ENCODE results near the gene PHLDA3.
"Not testable (repeated sequence)": the region's sequence is repeated elsewhere in the genome, so short reads cannot be mapped to it uniquely, and the experiment has no call there.

The PHLDA3 gene

GRCh38 chr1:201485184-201485774 is 16.3 kb upstream of the PHLDA3 start:
- no peak for DNase-seq

GRCh38 chr1:201483373-201483949 is 14.5 kb upstream of the PHLDA3 start:
- DNase-seq = no peak

GRCh38 chr1:201482755-201483154 is 13.8 kb upstream of the PHLDA3 start:
- DNase-seq = no peak

DNA sequence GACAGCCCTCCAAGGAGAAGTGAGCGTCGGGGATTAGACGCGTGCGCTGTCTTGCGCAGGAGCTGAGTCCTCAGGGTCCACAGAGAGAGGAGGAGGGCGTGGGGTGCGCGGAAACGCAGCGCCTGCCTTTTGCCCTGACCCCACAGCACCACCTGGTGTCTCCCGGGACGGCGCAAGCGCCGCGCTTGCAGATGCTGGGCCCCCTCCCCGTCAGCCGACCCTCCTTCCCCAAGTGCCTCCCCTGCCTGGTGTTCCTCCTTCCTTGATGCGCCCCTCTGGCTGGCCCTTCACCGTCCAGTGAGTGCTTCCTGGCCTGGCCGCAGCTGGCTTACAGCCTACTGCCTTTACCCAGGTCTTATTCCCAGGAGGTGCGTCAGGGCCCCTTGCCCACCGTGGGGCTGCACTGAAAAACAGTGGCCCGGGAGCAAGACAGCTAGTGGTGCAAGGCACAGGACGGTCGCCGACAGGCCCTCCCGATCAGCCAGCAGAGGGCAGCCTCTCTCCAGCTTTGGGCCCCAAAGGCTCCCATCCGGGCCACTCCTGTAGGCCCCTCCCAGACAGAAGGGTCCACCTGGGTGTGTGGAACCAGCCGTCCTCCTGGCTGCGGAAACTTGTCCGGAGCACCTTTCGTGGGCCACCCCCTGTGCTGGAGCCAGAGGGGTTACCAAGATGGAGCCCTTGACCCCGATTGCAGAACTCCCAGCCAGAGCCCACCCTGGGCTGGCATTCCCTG is 12.9 kb upstream of the PHLDA3 start:
- peak; percentile 86 for DNase-seq

DNA sequence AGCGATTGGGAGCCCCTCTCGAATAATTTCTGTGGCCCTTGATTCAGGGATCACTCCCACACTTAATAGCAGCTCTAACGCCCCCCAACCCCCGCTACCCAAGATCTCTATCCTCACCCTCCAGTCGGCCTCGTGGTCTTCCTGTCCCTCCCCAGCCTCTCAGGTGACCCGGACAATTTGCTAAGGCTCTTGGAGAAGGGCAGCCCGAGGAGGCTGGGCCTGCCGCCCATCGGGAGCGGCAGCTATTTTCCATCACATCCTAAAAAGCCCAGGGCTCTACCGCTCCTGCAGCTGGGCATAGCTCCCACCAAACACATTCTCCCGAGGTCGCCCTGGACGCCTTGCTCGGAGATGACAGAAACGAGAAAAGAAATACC is 12.0 kb upstream of the PHLDA3 start:
- no peak for DNase-seq

DNA sequence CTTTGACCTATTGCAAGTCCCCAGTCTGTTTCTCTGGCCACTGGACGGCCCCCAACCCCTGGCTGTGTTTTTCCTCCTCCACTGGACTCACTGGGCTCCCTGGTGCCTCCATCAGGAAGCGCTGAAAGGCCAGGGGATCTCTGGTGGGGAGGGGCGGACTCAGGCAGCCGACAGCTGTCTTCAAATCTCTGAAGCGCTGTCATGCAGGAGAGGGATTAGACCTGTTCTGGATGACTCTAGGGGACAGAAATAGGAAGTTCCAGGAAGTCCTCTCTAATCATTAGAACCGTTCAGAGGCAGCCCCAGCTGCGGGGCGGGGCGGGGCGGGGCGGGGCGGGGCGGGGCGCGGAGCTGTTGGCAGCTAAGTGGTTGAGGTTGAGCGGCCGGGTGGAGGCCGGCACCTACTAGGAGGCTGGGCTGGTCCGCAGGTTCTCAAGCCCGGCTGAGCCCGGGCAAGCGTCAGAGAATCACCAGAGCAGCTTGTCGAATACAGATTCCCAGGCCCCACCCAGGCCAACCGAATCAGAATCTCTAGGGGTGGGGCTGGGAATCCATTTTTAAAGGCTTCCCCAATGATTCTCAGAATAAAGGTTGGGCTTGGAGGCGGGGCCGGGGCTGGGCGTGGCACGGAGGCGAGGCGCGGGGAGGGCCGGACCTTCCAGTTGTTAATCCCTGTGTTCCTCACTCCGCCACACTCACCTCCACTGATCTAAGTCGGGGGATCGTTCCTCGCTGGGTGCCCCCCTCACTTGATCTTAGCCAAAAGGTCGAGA is 11.4 kb upstream of the PHLDA3 start:
- peak; percentile 76 for DNase-seq

DNA sequence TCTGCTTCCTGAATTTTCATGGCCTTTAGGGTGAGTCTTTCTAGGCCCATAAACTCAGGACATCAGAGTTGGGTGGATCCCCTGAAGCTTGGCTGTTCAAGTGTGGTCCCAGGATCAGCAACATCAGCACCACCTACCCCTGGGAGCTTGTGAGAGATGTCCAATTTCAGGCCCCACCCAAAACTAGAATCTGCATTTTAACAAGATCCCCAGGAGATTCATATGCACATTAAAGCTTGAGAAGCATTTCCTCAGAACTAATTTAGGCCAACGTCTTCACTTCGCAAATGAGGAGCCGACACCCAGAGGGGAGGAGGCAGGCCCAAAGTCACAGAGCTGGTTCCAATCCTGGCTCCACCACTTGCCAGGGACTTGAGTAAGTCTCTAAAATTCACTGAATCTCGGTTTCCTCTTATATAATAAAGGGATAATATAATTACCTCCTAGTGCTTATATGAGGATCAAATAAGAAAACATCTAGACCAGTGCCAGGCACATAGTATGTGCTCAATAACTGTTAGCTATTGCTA is 10.3 kb upstream of the PHLDA3 start:
- DNase-seq = no peak

- DNase-seq = not testable (repeated sequence)
Observed at GRCh38 chr1:201478666-201479065, 9.7 kb upstream of the PHLDA3 start.

DNA sequence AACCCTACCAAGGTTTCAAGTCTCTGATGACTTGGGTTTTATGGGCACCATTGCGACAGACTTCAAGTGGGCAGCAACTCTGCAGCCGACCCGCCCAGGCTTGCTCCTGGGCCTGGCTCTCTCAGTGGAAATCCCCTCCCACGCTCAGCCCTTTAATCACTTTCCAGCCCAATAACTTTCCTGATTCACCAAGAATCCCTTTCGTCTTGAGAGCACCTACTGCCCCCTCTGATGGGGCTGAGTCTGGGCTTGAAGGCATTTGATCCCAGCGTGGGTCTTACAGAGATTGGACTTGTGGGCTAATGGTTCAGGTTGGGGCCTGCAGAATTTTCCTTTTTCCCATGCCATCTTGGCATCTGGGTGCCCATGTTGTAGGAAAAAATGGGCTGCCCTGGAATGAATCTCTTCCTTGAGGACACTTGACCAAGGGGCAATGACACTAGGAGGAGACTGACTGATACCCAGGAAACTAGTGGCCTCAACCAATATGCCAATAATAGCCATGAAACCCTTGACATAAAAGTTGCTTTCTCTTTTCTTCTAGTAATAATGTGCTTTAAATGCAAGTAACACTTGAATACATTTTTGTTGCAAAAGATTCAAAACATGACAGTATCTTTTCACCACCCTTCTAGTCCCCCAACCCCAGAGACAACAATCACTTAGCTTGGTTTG is 7.8 kb upstream of the PHLDA3 start:
- DNase-seq = no peak

DNA sequence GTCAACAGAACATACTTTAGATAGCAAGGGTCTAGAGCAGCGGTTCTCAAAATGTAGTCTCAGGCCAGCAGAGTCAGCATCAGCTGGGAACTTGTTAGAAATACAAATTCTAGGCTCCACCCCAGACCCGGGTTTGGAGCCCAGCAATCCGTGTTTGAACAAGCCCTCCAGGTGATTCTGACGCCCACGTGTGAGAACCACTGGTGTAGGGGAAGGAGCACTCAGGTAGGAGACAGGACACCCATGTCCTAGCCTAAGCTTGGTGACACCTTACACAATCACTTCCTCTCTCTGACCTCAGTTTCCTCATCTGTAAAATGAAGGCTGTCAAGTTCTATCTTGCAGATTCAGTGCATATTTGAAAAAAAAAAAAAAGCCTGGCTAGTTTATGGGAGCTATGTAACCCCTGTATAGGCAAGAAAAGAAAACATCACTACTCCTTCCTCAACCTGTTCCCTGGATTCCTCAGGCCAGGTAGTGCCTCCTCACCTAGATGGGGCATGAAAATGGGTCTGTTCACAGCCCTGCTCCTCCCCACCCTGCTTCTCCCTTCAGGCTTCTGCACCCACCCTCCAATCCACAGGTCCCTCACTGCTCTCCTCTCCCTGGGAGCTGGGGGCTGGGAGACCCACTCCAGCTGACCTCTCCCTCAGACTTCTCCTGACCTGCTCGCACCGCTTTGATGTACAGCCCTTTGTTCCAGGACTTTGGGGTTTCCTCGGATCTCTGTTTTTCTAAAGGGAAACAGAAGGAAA is 7.1 kb upstream of the PHLDA3 start:
- no peak for DNase-seq

DNA sequence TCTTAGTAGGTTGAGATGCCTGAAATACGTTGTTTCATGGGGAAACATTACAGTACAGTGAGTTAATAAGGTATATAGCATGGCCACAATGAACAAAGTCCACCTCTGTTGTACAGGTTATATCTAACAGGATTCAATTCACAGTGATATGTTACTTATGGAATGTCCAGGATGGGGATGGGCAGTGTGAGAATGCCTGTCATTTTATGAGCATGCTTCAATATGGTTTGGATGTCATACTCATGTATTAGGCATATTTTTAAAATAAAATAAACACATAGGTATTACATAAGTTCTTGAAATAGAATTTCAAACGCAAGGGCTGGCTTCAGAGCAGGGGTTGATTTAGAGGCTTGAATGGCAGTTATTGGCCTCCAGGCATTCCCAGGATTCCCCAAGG is 6.1 kb upstream of the PHLDA3 start:
- no peak for DNase-seq

DNA sequence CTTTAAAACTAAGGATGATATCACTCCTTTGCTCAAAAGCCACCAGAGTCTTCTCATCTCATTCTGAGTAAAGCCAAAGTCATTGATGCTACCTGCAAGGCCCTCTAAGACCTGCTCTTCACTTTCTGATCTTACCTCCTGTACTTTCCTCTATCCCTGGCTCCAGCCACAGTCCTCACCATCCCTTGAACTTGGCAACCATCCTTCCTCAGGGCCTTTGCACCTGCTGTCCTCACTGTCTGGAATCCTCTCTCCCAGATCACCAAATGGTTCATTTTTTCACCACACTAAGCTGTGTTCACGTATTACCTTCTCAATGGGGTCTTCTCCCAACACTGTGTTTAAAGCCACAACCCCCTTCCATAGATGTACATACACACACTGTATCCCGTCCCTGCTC is 4.3 kb upstream of the PHLDA3 start:
- no peak for DNase-seq

- DNase-seq = not testable (repeated sequence)
Observed at GRCh38 chr1:201472321-201472720, 3.3 kb upstream of the PHLDA3 start.

DNA sequence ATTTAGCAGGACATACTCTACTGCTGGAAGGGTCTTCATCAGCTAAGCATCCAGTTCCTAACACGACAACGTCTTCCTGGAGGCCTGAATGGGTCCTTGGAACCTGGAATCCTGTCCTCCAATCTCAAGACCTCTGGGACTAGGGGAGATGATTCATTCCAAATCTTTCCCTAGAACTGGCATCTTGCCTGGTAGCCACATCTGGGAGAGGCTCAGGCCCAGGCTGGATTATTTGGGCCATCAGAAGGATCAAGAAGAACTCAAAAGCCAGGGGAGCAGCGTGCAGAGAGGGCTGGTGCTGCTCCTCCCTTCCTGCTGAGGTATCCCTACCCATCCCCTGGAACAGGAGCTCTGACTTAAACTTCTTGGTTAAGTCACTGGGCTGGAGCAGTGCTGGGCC is 2.8 kb upstream of the PHLDA3 start:
- DNase-seq = no peak

DNA sequence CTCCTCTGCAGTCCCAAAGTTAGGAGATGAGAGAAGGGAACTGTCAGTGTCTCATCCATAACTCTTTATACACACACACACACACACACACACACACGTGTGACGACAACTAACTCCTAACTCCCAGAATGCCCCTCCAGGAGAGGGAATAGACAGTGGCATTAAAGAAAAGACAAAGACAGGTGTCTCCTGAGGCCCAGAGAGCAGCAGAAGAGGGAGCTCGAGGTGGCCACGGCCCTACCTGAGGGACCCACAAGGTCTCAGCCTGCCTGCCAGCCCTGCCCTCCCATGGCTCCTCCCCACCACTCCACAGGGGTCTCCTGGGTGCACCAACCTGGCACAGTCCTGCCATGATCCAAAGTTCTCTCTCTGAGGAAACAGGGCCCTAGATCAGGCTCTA is 1.6 kb upstream of the PHLDA3 start:
- DNase-seq = no peak

DNA sequence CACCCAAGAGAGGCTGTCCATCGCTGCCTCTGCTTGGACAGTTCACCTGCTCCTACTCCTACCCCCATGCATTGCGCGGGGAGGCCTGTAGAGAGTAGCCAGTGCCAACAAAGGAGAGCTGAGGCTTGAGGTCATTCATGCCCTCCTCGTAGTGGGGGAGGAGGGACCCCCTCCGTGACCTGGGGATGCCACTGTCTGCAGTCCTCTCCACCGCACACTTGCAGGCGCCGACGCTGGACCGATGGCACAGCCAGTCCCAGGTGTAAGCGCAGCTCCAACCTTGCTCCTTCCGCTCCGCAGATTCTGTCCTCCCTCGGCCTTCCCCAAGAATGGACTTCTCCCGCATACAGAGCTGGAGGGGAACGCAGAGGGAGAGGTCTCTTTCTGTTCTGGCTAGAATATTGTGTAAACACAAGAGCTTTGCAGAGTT is 672 bp upstream of the PHLDA3 start:
- no peak for DNase-seq

DNA sequence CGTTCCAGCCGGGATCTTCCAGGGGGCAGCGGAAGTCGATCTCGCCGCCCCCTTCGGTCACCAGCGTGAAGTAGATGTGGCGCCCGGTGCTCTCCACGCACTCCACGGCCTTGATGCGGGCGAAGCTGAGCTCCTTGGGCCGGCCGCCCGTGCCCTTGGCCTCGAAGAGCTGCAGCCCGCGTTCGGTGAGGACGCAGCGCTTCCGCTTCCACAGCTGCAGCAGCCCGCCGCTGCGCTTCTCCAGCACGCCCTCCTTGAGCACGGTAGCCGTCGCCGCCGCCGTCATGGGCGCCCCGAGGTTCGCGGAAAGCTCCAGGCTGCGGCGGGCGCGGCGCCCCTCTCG is 516 bp downstream of the PHLDA3 start:
- peak; percentile 51 for DNase-seq

- no peak for DNase-seq
Observed at GRCh38 chr1:201466492-201466891, 2.5 kb downstream of the PHLDA3 start.

DNA sequence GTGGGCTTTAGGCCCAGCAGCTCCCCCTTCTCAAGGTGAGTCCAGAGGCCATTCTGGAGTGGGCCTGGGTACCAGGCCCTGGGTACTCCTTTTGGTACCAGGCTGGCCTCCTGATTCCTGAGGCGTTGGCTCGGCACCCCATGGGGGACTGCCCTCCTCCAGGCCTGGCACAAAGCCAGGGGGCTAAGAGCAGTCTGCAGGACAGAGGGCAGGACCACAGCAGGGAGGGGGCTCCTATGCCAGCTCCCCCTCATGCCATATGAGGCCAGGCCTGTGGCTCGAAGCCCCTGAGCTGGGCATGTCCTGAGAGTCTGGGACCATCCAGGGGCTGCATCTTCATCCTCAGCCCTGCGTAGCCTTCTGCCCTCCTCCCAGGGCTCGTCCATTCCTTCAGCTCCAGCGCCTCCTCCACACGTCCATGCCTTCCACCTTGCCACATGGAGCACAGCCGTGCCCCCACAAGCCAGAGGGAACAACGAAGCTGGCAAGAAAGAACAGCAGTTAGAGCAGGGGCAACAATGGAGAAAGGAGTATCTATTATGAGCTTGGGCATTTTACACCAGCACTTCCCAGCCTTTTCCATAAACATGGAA is 3.2 kb downstream of the PHLDA3 start:
- no peak for DNase-seq

GRCh38 chr1:201463071-201463552 is 5.9 kb downstream of the PHLDA3 start:
- no peak for DNase-seq

DNA sequence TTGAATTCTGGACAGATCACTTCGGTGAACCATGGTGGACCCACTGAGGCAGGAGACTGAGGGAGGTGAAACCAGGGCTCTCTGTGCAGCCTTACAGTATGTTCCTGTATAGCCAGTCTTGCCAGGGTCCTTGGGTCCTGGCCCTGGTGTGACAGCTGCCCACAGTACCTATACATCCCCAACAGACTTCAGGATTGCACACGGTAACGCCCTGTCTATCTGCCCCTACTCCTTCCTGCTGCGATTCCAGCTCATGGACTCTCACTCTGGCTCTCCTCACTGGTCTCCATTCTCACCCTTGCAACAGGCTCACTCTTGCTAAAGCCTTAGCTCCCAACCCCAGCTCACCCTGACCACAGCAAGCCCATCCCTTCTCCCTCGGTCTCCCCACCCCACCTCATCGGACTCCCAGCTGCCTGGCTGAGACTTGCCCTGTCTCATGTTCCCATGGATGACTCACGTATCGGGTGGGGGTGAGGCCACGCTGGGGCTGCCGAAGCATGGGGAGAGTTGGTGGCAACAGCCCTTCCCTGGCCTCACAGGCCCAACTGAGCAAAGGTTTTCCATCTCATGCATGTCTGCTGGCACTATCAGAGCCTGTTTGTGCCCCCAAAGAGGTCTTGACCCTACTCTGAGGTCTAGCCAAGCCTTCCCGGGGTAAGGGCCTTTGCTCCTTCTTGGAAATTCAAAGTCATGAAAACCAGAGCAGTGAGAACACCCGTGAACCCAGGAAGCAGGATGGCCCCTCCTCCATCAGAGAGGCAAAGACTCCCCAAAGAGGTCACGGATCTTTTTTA is 7.1 kb downstream of the PHLDA3 start:
- DNase-seq = peak; percentile 76
